Measurements from ENCODE around the gene CD300H. TPM values are rescaled to one million over a fixed set of nuclear protein-coding genes. Genes with fewer than 3 reads are reported as not detected.

The CD300H gene
- total RNA-seq, 1 donor from 2014 or later = not detected

Other genes with a start within 250 kb of the CD300H start
- gene KIF19, start 241.3 kb downstream of the CD300H start, total RNA-seq = 0.32 TPM
- gene BTBD17, start 205.6 kb downstream of the CD300H start, total RNA-seq = not detected
- gene GPR142, start 200.0 kb downstream of the CD300H start, total RNA-seq = 0.20 TPM
- gene GPRC5C, start 135.4 kb downstream of the CD300H start, total RNA-seq = 148 TPM
- 15.2 TPM for gene CD300A, start 100.9 kb downstream of the CD300H start, total RNA-seq
- 0.49 TPM for gene CD300LB, start 36.0 kb downstream of the CD300H start, total RNA-seq
- 2.9 TPM for gene CD300C, start 21.4 kb downstream of the CD300H start, total RNA-seq
- not detected for gene CD300LD, start 24.8 kb upstream of the CD300H start, total RNA-seq
- gene CD300E, start 56.2 kb upstream of the CD300H start, total RNA-seq = 0.35 TPM
- gene CD300LF, start 145.4 kb upstream of the CD300H start, total RNA-seq = 1.8 TPM
- 5.1 TPM for gene RAB37, start 169.7 kb upstream of the CD300H start, total RNA-seq
- 568 TPM for gene NHERF1, start 181.1 kb upstream of the CD300H start, total RNA-seq
- 43.7 TPM for gene NAT9, start 208.8 kb upstream of the CD300H start, total RNA-seq